Measurements from ENCODE around the gene NFE2.

Gene NFE2

GRCh38 chr12:54246011-54246641 is 54.7 kb downstream of the NFE2 start:
- ATAC-seq (replicated peaks; ENCODE audit: extremely low read depth, poor library complexity, severe bottlenecking) (no peak), DNase-seq (ENCODE audit: low spot score in 2 of 2) (no peak)
- no peaks in the 10 kb centered on the region for H3K27me3 Mint-ChIP-seq
- no peaks in the 10 kb centered on the region for H3K4me1 Mint-ChIP-seq
- H3K27ac Mint-ChIP-seq (ENCODE audit: low read depth), result no peak overlapping the region
- peaks cover 41% of the 10 kb centered on the region for H3K36me3 Mint-ChIP-seq (ENCODE audit: insufficient read depth)
- H3K4me3 Mint-ChIP-seq, result no peak overlapping the region
- no peaks in the 10 kb centered on the region for H3K9me3 Mint-ChIP-seq
